Measurements from ENCODE around the gene BBOX1.

The BBOX1 gene

GRCh38 chr11:27022659-27023251 is 17.9 kb upstream of the BBOX1 start:
- no peak for TF ChIP-seq CTCF (IDR thresholded peaks at IDR 0.05; ENCODE audit: low read depth, low read length, poor library complexity, severe bottlenecking)
- Histone ChIP-seq H3K36me3 (ENCODE audit: control insufficient read depth, low read length) (no peaks in the 10 kb centered on the region), H3K9me2 (replicated peaks; ENCODE audit: control insufficient read depth, low read length) (no peaks in the 10 kb centered on the region; the same call in 1 of the 2 replicates), H3K27ac (ENCODE audit: low read depth, low read length) (no peak overlapping the region), H3K79me2 (ENCODE audit: control insufficient read depth, low read length) (no peaks in the 10 kb centered on the region), H3K4me3 (ENCODE audit: low read length) (no peak overlapping the region), H3K4me1 (ENCODE audit: control insufficient read depth, low read length) (no peaks in the 10 kb centered on the region), H3K9me3 (ENCODE audit: control insufficient read depth, insufficient read depth, low read length) (no peaks in the 10 kb centered on the region), H3K27me3 (ENCODE audit: control insufficient read depth, low read length) (no peaks in the 10 kb centered on the region), H4K20me1 (ENCODE audit: control insufficient read depth, insufficient read depth, low read depth, low read length) (no peaks in the 10 kb centered on the region), H3K4me2 (ENCODE audit: low read length) (no peak overlapping the region), H3F3A (ENCODE audit: control insufficient read depth, insufficient read depth) (no peaks in the 10 kb centered on the region)

DNA sequence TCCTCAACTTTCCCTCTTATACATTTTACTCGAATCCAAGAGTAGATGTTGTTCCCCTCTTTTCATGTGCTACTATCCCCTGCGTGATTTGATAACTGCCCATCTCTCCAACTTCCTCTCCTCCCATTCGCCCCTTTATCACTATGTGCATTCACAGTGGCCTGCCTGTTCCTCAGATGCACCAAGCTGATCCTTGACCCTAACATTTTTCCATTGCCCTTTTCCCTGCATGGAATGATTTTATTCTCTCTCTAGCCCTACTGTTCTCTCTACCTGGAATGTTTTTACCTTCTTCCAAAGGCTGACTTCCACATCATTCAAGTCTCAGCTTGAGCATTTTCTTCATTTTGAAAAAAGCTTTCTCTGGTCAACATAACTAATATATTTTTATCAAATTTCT is 15.8 kb upstream of the BBOX1 start:
- no peaks in the 10 kb centered on the region for H3K4me1 ChIP-seq (ENCODE audit: control insufficient read depth, low read length)
- H3K36me3 ChIP-seq (ENCODE audit: control insufficient read depth, low read length) = no peaks in the 10 kb centered on the region
- H4K20me1 ChIP-seq (ENCODE audit: control insufficient read depth, insufficient read depth, low read depth, low read length) = no peaks in the 10 kb centered on the region
- no peaks in the 10 kb centered on the region for H3F3A ChIP-seq (ENCODE audit: control insufficient read depth, insufficient read depth)
- H3K27me3 ChIP-seq (ENCODE audit: control insufficient read depth, low read length) = no peaks in the 10 kb centered on the region
- TF ChIP-seq CTCF (IDR thresholded peaks at IDR 0.05; ENCODE audit: low read depth, low read length, poor library complexity, severe bottlenecking) (no peak), EZH2phosphoT487 (IDR thresholded peaks at IDR 0.05; ENCODE audit: borderline replicate concordance, low read length) (no peak)
- no peaks in the 10 kb centered on the region for H3K79me2 ChIP-seq (ENCODE audit: control insufficient read depth, low read length)
- no peak overlapping the region for H3K27ac ChIP-seq (ENCODE audit: low read depth, low read length)
- no peaks in the 10 kb centered on the region for H3K9me3 ChIP-seq (ENCODE audit: control insufficient read depth, insufficient read depth, low read length)
- H3K4me3 ChIP-seq (ENCODE audit: low read length) = no peak overlapping the region
- H3K4me2 ChIP-seq (ENCODE audit: low read length) = no peak overlapping the region
- no peaks in the 10 kb centered on the region; the same call in 1 of the 2 replicates for H3K9me2 ChIP-seq (replicated peaks; ENCODE audit: control insufficient read depth, low read length)

DNA sequence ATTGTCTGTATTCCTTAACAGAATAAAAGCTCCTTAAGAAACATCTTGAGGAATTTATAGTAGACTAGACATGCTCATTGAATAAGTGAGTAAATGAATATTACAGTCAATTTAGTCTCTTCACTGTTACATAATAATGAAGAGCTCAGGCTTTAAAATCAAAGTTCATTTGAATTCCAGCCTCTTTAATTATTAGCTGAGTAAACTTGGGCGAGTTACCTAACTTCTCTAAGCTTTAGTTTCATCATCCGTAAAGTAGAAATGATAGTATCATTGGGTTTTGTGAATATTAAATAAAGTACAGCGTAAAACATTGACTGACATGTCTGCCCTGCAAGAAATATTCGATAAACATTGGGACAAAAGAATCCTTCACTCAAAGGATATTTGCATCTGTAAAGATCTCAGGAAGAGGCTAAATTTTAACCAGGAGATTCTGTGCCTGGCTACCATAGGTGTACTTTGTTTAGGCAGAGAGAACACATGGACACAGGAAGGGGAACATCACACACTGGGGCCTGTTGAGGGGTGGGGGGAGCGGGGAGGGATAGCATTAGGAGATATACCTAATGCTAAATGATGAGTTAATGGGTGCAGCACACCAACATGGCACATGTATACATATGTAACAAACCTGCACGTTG is 15.2 kb upstream of the BBOX1 start:
- TF ChIP-seq EZH2phosphoT487 (IDR thresholded peaks at IDR 0.05; ENCODE audit: borderline replicate concordance, low read length) (no peak), CTCF (IDR thresholded peaks at IDR 0.05; ENCODE audit: low read depth, low read length, poor library complexity, severe bottlenecking) (no peak)

More for the DNA sequence above, 15.2 kb upstream of the BBOX1 start:
- no peaks in the 10 kb centered on the region for H3K79me2 ChIP-seq (ENCODE audit: control insufficient read depth, low read length)
- H3K27me3 ChIP-seq (ENCODE audit: control insufficient read depth, low read length) = no peaks in the 10 kb centered on the region
- H3K4me3 ChIP-seq (ENCODE audit: low read length) = no peak overlapping the region
- no peaks in the 10 kb centered on the region for H3F3A ChIP-seq (ENCODE audit: control insufficient read depth, insufficient read depth)
- H4K20me1 ChIP-seq (ENCODE audit: control insufficient read depth, insufficient read depth, low read depth, low read length) = no peaks in the 10 kb centered on the region
- no peak overlapping the region for H3K27ac ChIP-seq (ENCODE audit: low read depth, low read length)
- no peaks in the 10 kb centered on the region for H3K9me3 ChIP-seq (ENCODE audit: control insufficient read depth, insufficient read depth, low read length)
- H3K4me2 ChIP-seq (ENCODE audit: low read length) = no peak overlapping the region
- H3K9me2 ChIP-seq (replicated peaks; ENCODE audit: control insufficient read depth, low read length) = no peaks in the 10 kb centered on the region; the same call in 1 of the 2 replicates
- no peaks in the 10 kb centered on the region for H3K4me1 ChIP-seq (ENCODE audit: control insufficient read depth, low read length)
- H3K36me3 ChIP-seq (ENCODE audit: control insufficient read depth, low read length) = no peaks in the 10 kb centered on the region
